GM12865 (cell line): ENCODE measurements around the gene SRSF8.

Source experiments
- DNase-seq: peaks from one replicate; pipeline ENCODE4 v3.0.0; 2010; ENCODE audit warnings: low read depth
- H3K4me3 ChIP-seq: 2 replicates; pipeline ENCODE4 v1.5.1; 2011; ENCODE audit warnings: mild to moderate bottlenecking, low read depth, low read length, control low read depth
- TF ChIP-seq, protein P1 (sequence below): IDR thresholded peaks from 2 replicates; pipeline ENCODE4 v1.5.1; 2011; ENCODE audit warnings: low read length, control low read depth, low read depth, inconsistent platforms; ENCODE audit not compliant: insufficient read depth; ENCODE audit errors: missing control alignments

SRSF8 gene

DNA sequence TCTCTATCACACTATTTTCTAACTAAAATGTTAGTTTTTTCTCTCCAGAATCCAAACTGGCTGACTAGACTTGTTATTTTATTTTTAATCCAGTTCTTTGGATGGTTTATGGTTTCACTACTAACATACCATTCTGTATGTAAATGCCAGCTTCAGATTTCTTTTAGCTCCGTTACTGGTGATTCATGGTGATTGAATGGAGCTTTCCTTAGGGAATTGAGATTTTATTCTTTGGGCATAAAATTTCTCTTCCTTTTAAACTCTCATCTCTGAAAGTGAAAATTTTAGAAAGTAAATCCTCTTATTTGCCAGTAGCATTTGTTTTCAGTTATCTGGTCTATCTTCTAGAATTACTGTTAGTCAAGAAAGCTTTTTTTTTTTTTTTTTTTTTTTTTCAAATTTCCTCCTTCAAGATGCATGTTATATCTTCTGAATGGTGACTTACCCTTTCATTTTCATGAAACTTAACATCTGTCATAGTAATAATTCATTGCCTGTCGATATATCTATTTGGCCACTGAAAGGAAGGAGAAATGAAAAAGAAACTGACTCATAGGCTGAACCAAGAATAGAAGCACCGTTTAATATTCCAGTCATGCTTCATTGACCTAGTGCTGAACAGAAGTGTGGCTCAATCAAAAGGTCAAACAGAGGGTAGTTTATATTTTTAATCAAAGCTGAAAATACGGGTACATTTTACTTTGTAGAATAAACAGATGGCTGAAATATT, 29.3 kb downstream of the SRSF8 start:
- peak overlapping the region; percentile 23; the same call in 1 of the 2 replicates for H3K4me3 ChIP-seq
- peak; percentile 80 for DNase-seq
- TF ChIP-seq, protein P1, sequence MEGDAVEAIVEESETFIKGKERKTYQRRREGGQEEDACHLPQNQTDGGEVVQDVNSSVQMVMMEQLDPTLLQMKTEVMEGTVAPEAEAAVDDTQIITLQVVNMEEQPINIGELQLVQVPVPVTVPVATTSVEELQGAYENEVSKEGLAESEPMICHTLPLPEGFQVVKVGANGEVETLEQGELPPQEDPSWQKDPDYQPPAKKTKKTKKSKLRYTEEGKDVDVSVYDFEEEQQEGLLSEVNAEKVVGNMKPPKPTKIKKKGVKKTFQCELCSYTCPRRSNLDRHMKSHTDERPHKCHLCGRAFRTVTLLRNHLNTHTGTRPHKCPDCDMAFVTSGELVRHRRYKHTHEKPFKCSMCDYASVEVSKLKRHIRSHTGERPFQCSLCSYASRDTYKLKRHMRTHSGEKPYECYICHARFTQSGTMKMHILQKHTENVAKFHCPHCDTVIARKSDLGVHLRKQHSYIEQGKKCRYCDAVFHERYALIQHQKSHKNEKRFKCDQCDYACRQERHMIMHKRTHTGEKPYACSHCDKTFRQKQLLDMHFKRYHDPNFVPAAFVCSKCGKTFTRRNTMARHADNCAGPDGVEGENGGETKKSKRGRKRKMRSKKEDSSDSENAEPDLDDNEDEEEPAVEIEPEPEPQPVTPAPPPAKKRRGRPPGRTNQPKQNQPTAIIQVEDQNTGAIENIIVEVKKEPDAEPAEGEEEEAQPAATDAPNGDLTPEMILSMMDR = no peak

DNA sequence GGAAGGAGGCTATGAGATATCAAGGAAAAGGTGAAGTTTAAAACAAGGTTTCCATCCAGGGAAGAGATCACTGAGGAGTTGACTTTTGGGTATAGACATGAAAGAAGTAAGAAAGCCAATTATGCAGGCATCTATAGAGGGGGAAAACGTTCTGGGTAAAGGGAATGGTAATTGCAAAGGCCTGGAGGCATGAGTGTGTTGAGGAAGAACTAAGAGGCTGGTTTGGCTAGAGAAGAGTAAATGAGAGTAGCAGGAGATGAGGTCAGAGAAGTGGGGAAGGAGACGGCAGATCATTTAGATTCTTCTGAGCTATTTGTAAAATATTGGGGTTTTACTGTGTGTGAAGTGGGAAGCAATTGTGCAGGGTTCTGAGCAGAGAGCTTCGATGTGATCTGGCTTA, 30.5 kb downstream of the SRSF8 start:
- no peak overlapping the region for H3K4me3 ChIP-seq
- TF ChIP-seq, protein P1 = no peak

DNA sequence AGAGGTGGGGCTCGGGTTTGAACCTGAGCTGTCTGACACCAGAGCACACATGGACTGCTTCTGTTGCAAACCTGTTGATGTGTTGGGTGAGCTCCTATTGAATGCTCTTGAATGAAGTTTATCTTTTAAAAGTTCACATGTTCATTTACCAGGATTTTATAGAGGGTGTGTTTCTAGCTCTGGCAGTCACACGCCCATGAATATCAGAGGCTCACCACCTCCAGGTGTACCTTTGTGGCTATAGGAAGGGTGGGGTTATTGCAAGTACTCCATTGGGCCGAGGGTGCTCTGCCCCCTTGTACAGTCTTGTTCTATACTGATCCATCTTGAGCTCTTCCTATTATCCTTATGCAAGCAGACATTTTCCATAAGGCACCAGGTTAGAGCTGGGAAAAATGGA, 32.1 kb downstream of the SRSF8 start:
- no peak overlapping the region for H3K4me3 ChIP-seq
- TF ChIP-seq, protein P1 = no peak
- no peak for DNase-seq

More for the DNA sequence above, 30.5 kb downstream of the SRSF8 start:
- no peak for DNase-seq

DNA sequence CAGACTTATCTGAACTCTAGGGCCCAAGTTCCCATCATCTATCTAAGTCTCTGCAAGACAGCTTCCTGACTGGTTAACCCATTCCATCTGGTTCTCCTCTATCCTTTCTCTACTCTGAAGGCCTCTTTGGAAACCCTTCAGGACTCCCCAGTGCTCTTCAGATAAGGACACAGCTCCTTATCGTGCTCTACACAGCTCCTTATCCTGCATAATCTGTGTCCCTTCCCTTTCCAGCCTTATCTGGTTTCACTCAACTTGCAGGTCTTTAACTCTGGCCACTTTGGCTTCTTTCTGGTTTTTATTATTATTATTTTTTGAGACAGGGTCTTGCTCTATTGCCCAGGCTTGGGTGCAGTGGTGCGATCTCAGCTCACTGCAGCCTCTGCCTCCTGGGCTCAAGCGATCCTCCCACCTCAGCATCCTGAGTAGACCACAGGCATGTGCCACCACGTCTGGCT, 33.5 kb downstream of the SRSF8 start:
- no peak overlapping the region for H3K4me3 ChIP-seq
- TF ChIP-seq, protein P1 = no peak
- DNase-seq = no peak

DNA sequence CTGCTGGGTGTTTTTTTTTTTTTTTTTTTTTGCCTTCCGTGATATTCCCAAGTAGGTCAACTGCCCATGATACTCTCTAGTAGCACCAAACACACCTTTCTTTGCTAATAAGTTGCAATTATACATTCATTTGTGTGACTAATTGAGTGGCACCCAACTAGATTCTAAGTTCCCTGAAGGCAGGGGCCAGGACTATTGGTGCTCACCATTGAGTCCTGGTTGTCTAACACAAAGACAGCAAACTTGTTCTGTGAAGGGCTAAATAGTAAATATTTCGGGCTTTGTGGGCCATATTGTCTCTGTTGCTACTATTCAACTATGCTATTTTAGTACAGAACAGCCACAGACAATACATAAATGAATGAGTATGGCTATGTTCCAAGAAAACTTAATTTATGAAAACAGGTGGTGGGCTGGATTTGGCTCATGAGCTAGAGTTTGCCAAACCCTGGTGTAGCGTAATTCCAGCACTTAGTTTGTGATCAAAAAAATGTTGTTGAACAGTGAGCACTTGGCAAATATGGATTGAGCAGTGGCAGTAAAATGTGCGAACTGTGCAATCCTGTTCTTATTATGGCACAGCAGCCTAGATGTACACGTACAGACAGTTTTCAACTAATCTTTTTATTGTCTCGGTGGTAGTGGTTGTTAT, 34.3 kb downstream of the SRSF8 start:
- no peak overlapping the region for H3K4me3 ChIP-seq
- no peak for DNase-seq
- TF ChIP-seq, protein P1 = no peak

DNA sequence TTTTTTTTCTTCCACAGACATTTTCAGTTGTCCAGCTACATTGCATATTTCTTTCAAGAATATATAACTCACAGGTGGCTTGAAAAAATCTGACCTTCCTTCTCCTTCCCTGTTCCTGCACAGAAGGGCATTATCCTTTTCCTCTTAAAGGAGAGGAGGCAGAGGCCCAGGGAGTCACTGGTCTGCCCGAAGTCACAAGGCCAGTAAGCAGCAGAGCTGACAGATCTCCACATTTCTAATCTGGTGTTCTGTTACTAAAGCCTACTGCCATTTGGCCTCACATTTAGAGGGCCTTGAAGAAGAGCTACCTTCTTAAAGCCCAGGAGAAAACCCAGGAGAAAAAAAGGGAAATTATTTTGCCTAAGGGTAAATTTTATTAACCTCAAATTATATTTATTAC, 35.2 kb downstream of the SRSF8 start:
- H3K4me3 ChIP-seq = no peak overlapping the region
- no peak for DNase-seq
- TF ChIP-seq, protein P1 = no peak
